Stimulated activated CD8-positive, alpha-beta memory T cell treated with anti-CD3 and anti-CD28 coated beads, Interleukin-12 subunit alpha, Interleukin-12 subunit beta, amount 100 ng/mL, for 1 hour (primary cell): Measurements from ENCODE around the gene LST1.

Experiments used
- DNase-seq: peaks from one replicate; pipeline ENCODE4 v3.0.0-alpha.2; 2020; ENCODE audit warnings: low read depth

The LST1 gene

GRCh38 chr6:31559958-31560696, 25.9 kb upstream of the LST1 start:
- no peak for DNase-seq

GRCh38 chr6:31560697-31561058, 25.4 kb upstream of the LST1 start:
- DNase-seq = no peak

- DNase-seq = no peak
Measured at GRCh38 chr6:31567531-31568370, 18.3 kb upstream of the LST1 start.

GRCh38 chr6:31568537-31568961, 17.5 kb upstream of the LST1 start:
- no peak for DNase-seq

- no peak for DNase-seq
Measured at GRCh38 chr6:31569861-31570536, 16.1 kb upstream of the LST1 start.

GRCh38 chr6:31572041-31572911, 13.8 kb upstream of the LST1 start, which contains the start of gene LTA:
Gene LTA, plus strand, starts transcription at chr6:31572289. Its CDS starts 454 bp downstream, at chr6:31572743.
- peak; percentile 55 for DNase-seq

- DNase-seq = no peak
Measured at GRCh38 chr6:31573239-31574105, 12.6 kb upstream of the LST1 start.

- no peak for DNase-seq
Measured at GRCh38 chr6:31574106-31575061, 11.7 kb upstream of the LST1 start.

GRCh38 chr6:31575335-31575901, 10.7 kb upstream of the LST1 start, which contains the start of gene TNF:
Gene TNF, plus strand, starts transcription at chr6:31575565. Its CDS starts 177 bp downstream, at chr6:31575742.
- DNase-seq = peak; percentile 76

- DNase-seq = no peak
Measured at GRCh38 chr6:31575952-31576685, 10.0 kb upstream of the LST1 start.

- DNase-seq = no peak
Measured at GRCh38 chr6:31576897-31577578, 9.0 kb upstream of the LST1 start.

GRCh38 chr6:31577579-31577966, 8.5 kb upstream of the LST1 start:
- DNase-seq = no peak

GRCh38 chr6:31578184-31579118, 7.6 kb upstream of the LST1 start:
- peak; percentile 49 for DNase-seq

GRCh38 chr6:31579119-31579505, 7.0 kb upstream of the LST1 start:
- DNase-seq = peak; percentile 34

GRCh38 chr6:31579546-31580437, 6.3 kb upstream of the LST1 start:
- no peak for DNase-seq

GRCh38 chr6:31580438-31580740, 5.7 kb upstream of the LST1 start:
- DNase-seq = no peak
